Body of pancreas (tissue), 4 donors: ENCODE data around the gene TNFSF12.

Experiments used
- POLR2A ChIP-seq, 3 donors: fragments of 450-650 bp; IDR thresholded peaks; one replicate each; pipeline ENCODE4 v1.6.1; 2016; ENCODE audit warnings: antibody characterized with exemption in 3 of 3, mild to moderate bottlenecking in 2 of 3
- TF ChIP-seq, protein P1 (sequence below), 7 experiments: fragments of 450-650 bp in 4 of 7; fragments of 200-600 bp in 3 of 7; sonication (generic) in 3 of 7; IDR thresholded peaks; one replicate each; pipeline ENCODE4 v1.5.1; 2016 to 2019; ENCODE audit warnings: antibody characterized with exemption in 7 of 7

DNA sequence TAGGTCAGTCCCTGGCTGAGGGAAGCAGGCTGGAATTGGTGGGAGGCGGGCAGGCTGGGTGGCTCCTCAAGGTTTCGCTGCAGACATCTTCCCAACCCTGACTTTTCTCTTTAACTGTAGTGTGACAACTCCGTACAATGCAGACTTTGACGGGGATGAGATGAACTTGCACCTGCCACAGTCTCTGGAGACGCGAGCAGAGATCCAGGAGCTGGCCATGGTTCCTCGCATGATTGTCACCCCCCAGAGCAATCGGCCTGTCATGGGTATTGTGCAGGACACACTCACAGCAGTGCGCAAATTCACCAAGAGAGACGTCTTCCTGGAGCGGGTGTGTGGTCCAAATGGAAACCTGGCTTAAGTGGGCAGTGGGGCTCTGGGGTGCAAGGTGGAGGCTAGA, 49.7 kb upstream of the TNFSF12 start:
- TF ChIP-seq, protein P1, sequence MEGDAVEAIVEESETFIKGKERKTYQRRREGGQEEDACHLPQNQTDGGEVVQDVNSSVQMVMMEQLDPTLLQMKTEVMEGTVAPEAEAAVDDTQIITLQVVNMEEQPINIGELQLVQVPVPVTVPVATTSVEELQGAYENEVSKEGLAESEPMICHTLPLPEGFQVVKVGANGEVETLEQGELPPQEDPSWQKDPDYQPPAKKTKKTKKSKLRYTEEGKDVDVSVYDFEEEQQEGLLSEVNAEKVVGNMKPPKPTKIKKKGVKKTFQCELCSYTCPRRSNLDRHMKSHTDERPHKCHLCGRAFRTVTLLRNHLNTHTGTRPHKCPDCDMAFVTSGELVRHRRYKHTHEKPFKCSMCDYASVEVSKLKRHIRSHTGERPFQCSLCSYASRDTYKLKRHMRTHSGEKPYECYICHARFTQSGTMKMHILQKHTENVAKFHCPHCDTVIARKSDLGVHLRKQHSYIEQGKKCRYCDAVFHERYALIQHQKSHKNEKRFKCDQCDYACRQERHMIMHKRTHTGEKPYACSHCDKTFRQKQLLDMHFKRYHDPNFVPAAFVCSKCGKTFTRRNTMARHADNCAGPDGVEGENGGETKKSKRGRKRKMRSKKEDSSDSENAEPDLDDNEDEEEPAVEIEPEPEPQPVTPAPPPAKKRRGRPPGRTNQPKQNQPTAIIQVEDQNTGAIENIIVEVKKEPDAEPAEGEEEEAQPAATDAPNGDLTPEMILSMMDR (IDR thresholded peaks at IDR 0.05): no peak
- no peak for TF ChIP-seq POLR2A (IDR thresholded peaks at IDR 0.05)
